Activated naive CD8-positive, alpha-beta T cell (primary cell): Measurements from ENCODE around the gene MRPL24.

Experiments used
- H3K27ac Mint-ChIP-seq: one replicate; pipeline ENCODE4 v1.8.0; 2021; ENCODE audit warnings: mixed read lengths
- H3K27me3 Mint-ChIP-seq: one replicate; pipeline ENCODE4 v1.8.0; 2021; ENCODE audit warnings: mixed read lengths
- H3K36me3 Mint-ChIP-seq: one replicate; pipeline ENCODE4 v1.8.0; 2021; ENCODE audit warnings: mixed read lengths
- H3K4me1 Mint-ChIP-seq: one replicate; pipeline ENCODE4 v1.8.0; 2021; ENCODE audit warnings: low read depth, mixed read lengths
- H3K4me3 Mint-ChIP-seq: one replicate; pipeline ENCODE4 v1.8.0; 2021; ENCODE audit warnings: mild to moderate bottlenecking, mixed read lengths
- H3K9me3 Mint-ChIP-seq: one replicate; pipeline ENCODE4 v1.8.0; 2021; ENCODE audit warnings: low read depth, mixed read lengths

The MRPL24 gene

DNA sequence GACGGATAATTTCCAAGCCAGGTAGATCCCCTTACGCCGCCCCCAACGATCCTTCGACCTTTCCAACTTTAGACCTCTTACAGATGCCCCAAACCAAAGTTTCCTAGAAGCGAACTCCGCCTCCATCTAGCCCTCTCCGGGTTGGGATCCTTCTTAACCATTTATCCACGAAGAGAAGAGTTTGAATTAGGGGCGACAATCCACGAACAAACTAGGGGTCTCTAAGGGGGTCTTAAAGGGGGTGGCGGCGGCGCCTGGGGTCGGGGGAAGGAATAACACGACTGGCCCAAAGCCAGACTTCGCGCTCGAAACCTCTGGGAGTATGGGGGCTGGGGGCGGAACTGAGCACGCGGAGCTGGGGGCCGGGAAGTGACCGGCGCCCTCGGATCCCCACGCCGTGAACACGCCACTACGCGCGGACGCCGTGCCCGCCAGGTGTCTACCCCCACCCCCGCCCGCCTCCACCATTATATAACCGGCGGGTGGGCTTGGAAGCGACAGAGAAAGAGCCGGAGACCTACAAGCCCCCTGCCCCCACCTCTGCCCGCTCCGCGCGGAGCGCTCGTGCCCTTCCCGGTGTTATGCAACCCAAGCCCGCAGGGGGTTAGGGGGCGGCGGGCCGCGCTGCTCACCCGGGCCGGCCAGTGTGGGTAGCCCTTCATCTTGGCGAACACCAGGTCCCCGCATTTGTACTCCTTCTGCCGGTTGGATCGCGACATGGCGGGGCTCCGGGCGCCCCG, 10.0 kb upstream of the MRPL24 start:
- peak overlapping the region; percentile 95 for H3K27ac Mint-ChIP-seq
- no peaks in the 10 kb centered on the region for H3K9me3 Mint-ChIP-seq
- peak overlapping the region; percentile 99 for H3K4me3 Mint-ChIP-seq
- peaks cover 57% of the 10 kb centered on the region for H3K4me1 Mint-ChIP-seq
- no peaks in the 10 kb centered on the region for H3K36me3 Mint-ChIP-seq
- H3K27me3 Mint-ChIP-seq, result no peaks in the 10 kb centered on the region

DNA sequence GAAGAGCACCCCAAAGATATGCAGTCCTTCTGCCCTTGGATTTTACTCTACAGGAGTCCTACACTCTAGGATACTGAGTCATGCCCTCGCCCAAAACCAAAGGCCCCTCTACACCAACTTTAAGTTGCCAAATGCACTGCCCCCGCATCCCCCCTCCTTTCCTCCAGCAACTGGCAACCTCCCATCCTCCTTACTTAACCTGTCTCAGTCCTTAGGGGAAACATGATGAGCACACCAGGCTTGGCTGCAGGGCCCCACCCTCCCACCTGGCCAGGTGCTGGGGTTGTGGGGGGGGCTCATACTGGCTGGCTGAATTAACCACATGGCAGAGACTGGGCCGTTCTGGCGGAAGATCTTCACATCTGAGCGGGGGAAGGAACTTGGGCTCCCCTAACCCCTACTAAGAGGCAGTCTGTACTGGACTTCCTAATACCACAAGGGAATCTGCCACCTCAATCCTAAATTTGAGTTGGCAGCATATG, 9.3 kb upstream of the MRPL24 start:
- Mint-ChIP-seq H3K27ac (peak overlapping the region; percentile 95), H3K4me3 (peak overlapping the region; percentile 99), H3K36me3 (peaks cover 4% of the 10 kb centered on the region), H3K4me1 (peaks cover 61% of the 10 kb centered on the region), H3K27me3 (no peaks in the 10 kb centered on the region), H3K9me3 (no peaks in the 10 kb centered on the region)

DNA sequence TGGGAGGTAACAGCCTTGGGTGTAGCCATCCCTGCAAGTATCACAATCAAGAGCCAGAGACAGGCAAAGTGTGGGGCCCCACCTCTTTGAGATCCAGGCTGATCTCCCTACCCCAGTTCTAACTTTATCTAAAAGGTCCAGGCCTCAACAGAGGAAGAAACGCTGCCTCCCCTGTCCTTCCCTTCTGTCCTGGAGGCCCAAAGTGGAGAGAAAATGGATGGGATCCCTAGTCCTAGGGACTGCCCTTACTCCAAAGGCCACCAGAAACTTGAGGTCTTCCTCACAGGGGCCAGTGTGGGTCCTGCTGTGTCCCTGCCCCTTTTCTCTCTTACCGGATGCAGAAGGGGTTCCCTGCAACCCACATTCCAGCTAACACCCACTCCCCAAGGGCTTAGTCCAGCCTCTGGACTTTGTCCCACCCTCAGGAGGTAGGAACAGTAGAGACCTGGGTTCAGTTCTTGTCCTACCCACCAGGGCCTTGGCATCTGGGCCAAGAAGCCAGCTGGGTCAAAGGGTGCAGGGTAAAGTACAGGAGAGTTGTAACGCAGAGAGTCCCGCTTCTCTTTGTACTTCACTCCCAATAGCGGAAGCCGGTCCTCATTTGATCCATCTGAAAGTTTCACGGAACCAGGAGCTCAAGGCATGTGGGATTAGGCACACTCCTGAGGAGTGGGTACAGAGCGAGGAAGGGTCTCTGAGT, 8.7 kb upstream of the MRPL24 start:
- Mint-ChIP-seq H3K9me3 (no peaks in the 10 kb centered on the region), H3K27me3 (no peaks in the 10 kb centered on the region), H3K27ac (peak overlapping the region; percentile 95), H3K36me3 (peaks cover 4% of the 10 kb centered on the region), H3K4me1 (peaks cover 61% of the 10 kb centered on the region), H3K4me3 (peak overlapping the region; percentile 99)

DNA sequence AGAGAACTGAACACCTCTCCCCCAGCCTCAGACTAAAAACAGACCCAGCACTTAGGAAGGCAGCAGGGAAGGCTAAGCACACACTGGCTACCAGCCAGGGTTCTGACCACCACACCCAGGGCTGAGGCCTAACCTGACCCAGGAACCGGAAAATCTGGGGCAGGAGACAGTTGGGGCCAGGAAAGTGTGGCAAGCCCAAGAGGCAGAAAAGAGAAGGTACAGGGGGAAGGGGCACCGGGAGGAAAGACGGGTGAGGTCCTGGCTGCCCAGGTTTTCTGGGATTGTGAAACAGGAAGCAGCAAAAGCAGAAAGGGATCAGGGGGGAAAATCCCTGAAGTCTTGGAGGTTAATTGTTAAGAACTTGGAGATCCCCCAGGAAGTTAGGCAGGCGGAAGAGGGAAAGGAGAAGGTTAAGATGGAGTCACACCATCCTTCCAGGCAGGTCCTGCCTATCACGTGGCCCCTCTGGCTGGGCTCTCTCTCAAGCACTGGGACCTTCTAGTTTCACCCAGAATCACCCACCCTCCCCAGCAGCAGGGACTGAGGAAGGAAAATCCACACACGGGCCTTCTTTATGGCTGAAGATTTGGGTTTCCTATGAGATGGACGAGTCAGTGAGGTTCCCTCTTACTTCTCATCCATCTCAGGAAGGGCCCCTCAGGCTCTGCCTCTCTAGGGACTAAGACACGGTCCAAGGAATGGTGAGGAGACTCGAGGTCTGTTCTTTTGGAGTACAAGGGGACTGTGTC, 8.0 kb upstream of the MRPL24 start:
- H3K4me1 Mint-ChIP-seq, result peaks cover 61% of the 10 kb centered on the region

DNA sequence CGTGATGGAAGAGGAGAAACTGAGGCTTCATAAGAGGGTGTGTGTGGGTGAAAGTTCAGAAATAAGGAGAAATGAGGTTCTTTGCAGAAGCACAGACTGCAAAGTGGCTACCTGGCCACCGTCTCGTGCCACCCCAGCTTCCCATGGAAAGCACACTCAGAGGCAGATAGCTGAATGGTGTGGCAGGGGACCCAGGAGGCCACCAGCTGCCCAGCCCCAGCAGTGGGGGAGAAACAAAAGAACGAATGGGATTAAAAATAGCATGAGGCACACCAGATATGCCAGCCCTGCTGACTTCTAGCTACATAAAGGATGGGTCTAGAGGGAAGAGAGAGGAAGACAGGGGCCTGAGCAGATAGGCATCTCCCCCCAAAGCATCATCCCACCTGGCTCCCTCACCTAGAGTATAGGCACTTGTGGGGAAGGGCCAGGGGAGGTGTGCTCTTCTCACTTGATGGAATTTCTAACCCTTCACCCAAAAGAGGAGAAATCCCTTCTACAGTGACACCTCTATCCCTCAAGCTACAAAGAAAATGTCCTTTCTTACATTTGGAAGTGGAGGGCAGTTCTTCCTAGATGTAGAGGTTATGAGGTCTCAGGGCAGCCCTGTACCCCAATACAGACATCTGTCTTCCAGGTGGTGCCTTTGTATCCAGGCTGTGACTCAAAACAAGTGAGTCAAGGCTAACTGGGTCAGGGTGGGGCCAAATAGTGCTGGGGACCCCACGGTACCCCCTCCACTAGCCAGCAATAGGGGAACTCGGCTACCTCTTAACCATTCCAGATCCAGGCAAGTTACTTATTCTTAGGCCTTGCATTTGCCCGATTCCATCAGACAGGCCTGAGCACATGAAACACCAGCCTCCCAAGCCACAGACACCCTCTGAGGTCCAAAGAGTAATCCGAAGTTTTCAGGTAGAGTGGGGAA, 7.1 kb upstream of the MRPL24 start:
- Mint-ChIP-seq H3K27me3 (no peaks in the 10 kb centered on the region), H3K27ac (peak overlapping the region; percentile 95), H3K9me3 (no peaks in the 10 kb centered on the region), H3K4me1 (peaks cover 56% of the 10 kb centered on the region), H3K4me3 (peak overlapping the region; percentile 99), H3K36me3 (peaks cover 4% of the 10 kb centered on the region)

More for the DNA sequence above, 8.0 kb upstream of the MRPL24 start:
- H3K27me3 Mint-ChIP-seq, result no peaks in the 10 kb centered on the region
- H3K4me3 Mint-ChIP-seq, result peak overlapping the region; percentile 99
- no peaks in the 10 kb centered on the region for H3K9me3 Mint-ChIP-seq
- H3K27ac Mint-ChIP-seq, result peak overlapping the region; percentile 95
- peaks cover 4% of the 10 kb centered on the region for H3K36me3 Mint-ChIP-seq

DNA sequence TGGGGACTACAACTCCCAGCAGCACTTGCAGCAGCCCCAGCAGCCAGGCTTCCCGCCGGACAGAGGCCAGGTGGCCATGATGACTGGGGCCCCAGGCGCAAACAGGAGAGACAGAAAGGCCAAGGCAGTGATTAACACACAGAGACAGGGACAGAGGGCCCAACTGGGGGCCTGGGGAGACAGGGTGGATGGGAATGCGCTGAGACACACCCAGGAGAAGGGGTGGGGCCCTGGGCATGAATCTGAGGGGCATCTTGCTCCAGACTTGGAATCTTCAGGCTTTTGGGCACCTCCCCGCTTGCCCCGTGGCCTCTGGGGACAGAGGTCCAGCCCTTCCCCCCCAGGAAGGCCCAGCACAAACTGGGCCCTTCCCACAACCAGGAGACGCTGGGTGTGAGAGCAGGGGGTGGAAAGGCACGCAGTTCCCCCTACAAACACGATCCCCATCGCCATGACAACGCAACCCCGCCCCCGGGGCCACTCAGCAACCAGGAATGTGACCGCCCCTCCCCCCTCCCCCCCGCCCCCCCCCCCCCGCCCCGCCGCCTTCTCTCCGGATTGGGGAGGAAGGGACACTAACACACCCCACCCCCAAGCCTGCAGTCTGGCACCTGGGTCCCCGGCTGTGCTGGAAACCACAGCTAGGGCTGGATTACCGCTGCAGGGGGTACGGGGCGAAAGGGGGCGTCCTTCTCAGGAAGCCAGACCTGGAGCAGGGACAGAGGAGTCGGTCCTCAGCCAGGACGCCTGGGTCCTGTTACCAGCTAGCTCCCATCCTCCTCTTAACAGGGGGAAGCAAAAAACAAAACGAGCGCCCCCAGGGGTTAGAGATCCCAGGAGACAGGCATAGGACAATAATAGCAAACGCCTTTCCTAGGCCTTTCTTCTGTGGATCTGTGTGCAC, 6.1 kb upstream of the MRPL24 start:
- Mint-ChIP-seq H3K4me3 (peak overlapping the region; percentile 99), H3K27me3 (no peaks in the 10 kb centered on the region), H3K9me3 (no peaks in the 10 kb centered on the region), H3K27ac (peak overlapping the region; percentile 95), H3K4me1 (peaks cover 51% of the 10 kb centered on the region), H3K36me3 (peaks cover 7% of the 10 kb centered on the region)

DNA sequence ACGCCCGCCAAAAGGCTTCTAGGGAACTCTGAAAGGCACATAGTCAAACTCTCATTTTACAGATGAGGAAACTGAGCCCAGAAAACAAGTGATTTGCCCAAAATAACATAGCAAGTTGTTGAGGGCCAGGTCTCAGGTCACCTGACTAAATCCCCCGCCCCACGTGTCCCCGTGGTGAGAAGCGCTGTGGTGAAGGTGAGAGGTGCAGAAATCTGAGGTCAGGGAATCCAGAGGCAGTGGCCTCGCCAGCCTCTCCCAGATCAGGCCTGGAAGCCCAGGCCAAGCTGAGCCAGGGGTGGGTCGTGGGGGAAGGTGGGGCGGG, 5.5 kb upstream of the MRPL24 start:
- Mint-ChIP-seq H3K27me3 (no peaks in the 10 kb centered on the region), H3K36me3 (peaks cover 10% of the 10 kb centered on the region), H3K4me3 (peak overlapping the region; percentile 78), H3K27ac (peak overlapping the region; percentile 90), H3K9me3 (no peaks in the 10 kb centered on the region), H3K4me1 (peaks cover 55% of the 10 kb centered on the region)

DNA sequence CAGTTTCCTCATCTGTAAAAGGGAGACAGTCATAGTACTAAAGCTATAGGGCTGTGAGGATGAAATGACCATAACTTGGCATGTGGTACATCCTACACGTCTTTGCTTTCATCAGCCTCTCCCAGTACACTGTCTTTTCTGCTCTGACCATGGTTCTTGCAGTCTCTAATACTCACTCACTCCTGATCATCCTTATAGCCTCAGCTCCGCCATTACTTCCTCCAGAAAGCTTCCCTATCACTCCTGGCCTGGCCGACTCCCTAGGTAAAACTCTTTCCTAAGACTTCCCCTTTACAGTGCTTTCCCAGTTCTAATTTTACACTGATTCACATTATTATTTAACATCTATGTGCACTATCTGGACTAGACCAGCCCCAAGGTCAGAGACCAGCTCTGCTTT, 5.0 kb upstream of the MRPL24 start:
- H3K9me3 Mint-ChIP-seq, result no peaks in the 10 kb centered on the region
- no peaks in the 10 kb centered on the region for H3K27me3 Mint-ChIP-seq
- peak overlapping the region; percentile 90 for H3K27ac Mint-ChIP-seq
- peak overlapping the region; percentile 78 for H3K4me3 Mint-ChIP-seq
- H3K36me3 Mint-ChIP-seq, result peaks cover 12% of the 10 kb centered on the region
- H3K4me1 Mint-ChIP-seq, result peaks cover 58% of the 10 kb centered on the region

DNA sequence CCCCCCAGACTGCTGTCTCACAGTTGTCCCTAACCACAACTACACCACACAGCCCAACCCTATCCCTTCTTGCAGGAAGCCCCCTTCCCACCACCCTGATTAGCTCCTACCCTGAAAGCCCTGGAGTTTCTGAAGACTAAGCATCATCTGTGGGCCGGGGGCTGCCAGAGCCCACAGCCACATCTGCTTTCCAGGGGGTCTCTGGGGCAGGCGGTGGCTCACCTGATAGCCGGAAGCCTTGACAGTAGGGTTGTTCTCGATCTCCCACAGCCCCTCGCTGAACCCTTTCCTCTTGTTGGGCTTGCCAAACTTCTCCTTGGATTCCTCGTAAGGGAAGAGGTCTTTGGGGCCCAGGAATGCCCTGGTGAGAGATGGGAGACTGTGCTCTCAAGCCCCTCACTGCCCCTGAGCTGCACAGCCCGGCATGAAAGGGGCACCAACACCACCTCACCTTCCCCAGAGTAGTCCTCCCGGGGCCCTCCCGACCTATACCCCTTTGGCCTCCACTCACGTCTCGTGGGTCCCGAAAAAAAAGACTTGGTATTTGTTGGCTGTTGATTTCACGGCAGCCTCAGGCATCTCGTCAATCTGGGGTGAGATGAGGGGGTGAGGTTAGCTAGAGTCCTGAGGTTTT, 4.0 kb upstream of the MRPL24 start:
- peaks cover 12% of the 10 kb centered on the region for H3K36me3 Mint-ChIP-seq
- peaks cover 55% of the 10 kb centered on the region for H3K4me1 Mint-ChIP-seq
- H3K4me3 Mint-ChIP-seq, result no peak overlapping the region

DNA sequence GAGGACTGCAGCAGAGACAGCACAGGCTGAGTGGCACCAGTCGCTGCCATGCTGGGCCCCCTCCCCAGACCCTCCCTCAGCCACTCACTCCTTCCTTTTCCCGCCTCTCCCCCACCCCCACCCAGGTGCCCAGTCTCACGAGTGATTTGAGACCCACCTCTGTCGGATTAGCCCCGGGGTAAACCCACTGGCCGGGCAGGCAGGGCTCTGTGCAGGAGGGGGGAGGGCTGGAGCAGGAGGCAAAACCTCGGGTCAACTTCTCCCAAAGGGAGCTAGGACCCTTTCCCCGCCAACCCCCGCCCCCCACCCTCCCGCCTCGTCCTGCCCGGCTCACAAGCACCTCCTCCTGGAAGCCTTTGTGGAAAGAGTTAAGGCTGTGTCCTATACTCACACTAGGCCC, 3.5 kb upstream of the MRPL24 start:
- Mint-ChIP-seq H3K36me3 (peaks cover 12% of the 10 kb centered on the region), H3K27ac (no peak overlapping the region), H3K4me1 (peaks cover 52% of the 10 kb centered on the region), H3K9me3 (no peaks in the 10 kb centered on the region), H3K27me3 (no peaks in the 10 kb centered on the region), H3K4me3 (no peak overlapping the region)

More for the DNA sequence above, 4.0 kb upstream of the MRPL24 start:
- Mint-ChIP-seq H3K9me3 (no peaks in the 10 kb centered on the region), H3K27me3 (no peaks in the 10 kb centered on the region), H3K27ac (peak overlapping the region; percentile 75)

DNA sequence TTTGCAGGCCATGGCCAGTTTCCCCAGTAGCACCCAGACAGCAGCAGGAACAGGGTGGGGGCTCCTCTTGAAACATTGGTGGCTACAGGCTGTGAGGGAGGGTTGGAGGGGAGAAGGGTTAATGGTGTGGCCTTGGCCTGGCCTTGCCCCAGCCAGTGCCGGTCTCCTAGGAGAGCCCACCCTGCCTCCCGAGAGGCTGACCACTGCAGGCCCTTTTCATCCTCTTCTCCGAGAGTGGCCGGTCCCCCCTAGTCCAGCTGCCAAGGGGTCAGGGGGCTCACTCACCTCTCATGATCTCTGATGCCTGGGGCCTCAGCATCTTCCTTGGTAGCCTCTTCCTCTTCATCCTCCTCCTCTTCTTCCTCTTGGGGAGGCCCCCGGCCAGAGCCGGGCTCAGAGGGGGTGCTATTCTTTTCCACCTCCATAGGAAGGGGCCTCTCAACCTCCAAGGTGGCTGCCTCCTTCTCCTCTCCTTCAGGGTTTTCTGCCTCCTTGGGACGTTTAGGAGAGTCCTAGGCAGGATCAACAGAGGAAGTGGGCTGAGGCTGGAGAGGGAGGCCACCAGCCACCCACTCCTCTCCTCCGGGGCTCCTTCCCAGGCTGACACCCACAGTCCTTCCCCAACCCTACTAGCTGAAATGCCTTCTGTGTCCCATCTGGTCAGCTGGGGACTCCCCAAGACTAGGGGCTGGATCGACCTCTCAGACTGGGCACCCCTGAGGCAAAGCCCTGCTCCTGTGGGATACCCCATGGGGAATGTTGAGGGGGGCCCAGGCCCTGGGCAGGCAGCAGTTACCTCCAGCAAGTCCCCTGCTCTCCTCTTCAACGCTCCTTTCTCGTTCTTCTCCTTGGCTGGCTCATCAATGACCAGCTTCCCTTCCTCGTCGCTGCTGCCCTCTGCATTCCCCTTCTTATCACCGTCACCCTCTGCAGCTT, 2.7 kb upstream of the MRPL24 start:
- Mint-ChIP-seq H3K4me1 (peaks cover 52% of the 10 kb centered on the region), H3K9me3 (no peaks in the 10 kb centered on the region), H3K36me3 (peaks cover 12% of the 10 kb centered on the region), H3K27me3 (no peaks in the 10 kb centered on the region), H3K27ac (peak overlapping the region; percentile 3), H3K4me3 (no peak overlapping the region)

DNA sequence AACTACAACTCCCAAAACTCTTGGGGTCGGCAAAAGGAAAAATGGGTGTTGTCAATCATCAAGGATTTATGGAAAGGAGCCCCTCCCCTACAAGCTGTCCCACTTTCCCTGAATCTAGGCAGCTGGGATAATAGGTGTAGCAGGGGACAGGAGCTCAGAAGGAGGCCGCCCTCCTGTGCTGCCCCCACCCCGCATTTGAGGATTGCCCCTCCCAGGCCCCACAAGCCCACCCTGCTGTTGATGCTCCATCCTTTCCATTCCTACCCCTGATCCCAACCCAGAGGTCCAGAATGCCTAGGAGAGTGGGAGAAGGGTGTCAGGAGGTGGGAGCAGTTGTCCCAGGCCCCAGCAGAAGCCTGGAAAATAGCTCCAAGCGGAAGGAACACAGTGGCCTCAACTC, 1.9 kb upstream of the MRPL24 start:
- H3K27ac Mint-ChIP-seq, result peak overlapping the region; percentile 3
- no peak overlapping the region for H3K4me3 Mint-ChIP-seq
- H3K4me1 Mint-ChIP-seq, result peaks cover 46% of the 10 kb centered on the region

More for the DNA sequence above, 1.9 kb upstream of the MRPL24 start:
- Mint-ChIP-seq H3K9me3 (no peaks in the 10 kb centered on the region), H3K27me3 (no peaks in the 10 kb centered on the region), H3K36me3 (peaks cover 12% of the 10 kb centered on the region)
